NCI-H2227 treated with DMSO at 0.1 percent for 48 hours (cell line): ENCODE results near the gene PSMD14.
"Not testable (repeated sequence)": the region's sequence is repeated elsewhere in the genome, so short reads cannot be mapped to it uniquely, and the experiment has no call there.

Source experiments
- DNase-seq: peaks from one replicate; lab custom pipeline; 2025; lab: John Stamatoyannopoulos, UW

PSMD14 gene

DNA sequence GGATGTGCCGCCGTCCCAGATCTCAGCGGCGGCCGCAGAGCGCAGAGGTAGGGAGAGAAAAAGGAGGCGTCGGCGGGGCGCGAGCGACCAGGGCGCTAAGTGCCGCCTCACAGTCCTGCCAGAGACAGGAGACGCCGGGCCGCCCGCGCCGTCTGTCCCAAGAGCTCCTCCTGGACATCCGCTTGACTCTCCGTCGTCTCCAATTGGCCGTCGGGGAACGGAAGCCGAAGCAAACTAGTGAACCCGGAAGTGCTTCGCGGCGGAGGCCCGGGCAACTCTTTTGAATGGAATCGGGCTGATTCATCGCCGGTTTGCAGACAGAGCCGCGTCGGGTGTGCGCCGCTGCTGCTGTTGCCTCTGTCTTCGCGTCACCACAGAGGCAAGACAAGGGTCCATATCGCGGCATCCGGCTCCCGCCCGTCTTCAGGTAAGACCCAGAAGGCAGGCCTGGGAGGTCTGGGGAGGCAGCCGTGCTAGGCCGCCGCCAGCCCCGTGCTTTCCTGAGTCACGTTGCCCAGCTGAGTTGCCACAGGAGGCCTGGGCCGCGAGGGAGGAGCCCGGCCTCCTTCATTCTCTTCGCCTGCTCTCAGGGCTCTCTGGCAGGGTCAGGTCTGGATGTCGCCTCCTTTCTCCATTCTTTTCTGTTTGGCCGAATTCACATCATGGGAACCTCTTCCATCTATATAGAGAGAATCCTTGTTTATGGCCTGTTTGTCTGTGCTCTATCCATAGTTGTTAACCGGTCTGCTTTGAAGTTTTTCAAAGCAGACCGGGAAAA, at the start of gene PSMD14:
PSMD14 (plus strand) TSS at position 248 of the 778 bp plus-strand sequence. CDS start 10,401 bp downstream, outside the sequence.
- peak; percentile 97 for DNase-seq

DNA sequence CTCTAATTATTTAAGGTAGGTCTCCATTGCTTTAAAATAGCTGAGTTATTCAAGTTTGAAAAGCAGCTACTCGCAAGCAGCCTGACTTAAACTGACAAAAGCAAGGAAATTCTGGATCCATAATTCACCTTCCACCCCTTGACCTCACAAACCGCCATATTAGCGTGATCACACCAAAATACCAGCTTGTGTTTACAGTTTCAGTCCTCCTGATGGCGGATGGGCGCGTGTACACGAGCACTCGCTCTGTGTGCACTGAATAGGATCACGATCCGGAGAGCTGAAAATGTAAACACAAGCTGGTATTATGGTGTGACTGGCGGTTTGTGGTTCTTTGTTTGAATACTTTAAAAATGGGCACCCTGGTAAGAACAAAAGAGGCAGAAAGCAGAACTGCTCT, 42.4 kb upstream of the PSMD14 start:
- peak; percentile 29 for DNase-seq

DNA sequence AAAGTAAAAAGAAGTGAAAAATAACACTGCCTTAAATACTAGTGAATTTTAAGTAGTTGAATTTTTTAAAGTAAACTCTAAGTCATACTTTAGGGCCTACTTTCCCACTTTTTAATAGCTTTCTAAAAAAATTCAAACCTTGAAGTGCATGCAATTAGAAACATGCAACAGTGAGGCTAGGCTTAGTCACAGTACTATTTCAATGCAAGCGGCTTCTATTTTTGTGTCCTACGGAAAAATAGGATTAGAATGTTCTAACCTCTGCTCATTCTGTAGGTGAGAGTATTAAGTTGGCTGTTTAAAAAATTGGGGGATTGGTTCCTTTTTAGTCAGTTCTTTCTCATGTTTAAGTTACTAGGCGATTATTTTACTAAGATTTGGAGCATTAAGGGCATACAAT, 39.1 kb upstream of the PSMD14 start:
- DNase-seq: no peak

DNA sequence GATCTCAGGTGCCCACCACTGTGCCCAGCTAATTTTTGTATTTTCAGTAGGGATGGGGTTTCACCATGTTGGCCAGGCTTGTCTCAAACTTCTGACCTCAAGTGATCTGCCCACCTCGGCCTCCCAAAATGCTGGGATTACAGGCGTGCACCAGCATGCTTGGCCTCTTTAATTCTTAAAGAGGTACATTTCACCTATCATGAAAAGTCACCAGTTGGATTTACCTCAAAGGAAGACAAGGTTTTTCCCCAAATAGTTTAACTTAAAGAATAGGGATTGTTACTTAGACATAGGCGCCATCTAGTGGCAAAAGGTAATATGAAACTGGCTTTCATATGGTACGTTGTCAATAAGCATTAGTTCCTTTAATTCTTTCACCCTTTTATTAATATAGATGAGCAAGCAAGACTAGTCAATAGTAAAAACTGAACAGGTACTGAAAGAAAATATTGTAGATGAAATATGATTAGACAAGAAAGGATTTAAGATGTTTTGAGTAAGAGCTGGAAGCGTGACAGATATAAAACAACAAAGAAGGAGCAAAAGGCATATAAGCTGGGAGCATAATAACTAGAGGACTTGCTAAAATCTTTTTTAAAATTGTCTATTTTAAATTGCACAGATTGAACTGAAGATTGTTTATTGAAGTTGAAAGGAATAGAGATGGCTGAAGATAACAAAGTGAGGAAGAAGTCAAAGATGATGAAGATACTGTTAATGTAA, 35.0 kb upstream of the PSMD14 start:
- peak; percentile 56 for DNase-seq

DNA sequence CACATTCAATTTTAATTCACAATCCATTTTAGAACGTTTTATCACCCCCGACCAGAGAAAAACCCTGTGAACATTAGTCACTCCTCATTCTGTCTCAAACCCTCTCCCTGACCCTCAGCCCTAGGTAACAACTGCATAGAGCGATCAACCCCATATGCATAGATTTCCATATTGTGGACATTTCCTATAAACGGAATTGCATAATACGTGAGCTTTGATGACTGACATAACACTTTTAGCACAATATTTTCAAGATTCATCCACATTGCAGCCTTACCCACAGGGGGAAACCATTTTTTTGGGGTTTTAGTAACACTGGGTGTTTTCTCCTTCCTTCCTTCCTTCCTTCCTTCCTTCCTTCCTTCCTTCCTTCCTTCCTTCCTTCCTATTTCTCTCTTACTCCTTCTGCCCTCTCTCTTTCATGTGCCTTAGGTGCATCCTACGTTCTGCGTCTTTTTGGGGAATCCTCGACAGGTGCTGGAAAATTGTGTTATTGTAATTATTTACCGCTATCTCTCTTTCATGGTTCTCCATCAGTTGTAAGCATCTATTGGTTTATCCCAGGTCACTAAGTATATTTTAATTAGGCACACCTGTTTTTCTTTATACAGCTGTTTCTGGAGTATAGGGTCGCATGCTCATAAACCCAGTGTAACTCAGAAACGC, 29.5 kb upstream of the PSMD14 start:
- not testable (repeated sequence) for DNase-seq

DNA sequence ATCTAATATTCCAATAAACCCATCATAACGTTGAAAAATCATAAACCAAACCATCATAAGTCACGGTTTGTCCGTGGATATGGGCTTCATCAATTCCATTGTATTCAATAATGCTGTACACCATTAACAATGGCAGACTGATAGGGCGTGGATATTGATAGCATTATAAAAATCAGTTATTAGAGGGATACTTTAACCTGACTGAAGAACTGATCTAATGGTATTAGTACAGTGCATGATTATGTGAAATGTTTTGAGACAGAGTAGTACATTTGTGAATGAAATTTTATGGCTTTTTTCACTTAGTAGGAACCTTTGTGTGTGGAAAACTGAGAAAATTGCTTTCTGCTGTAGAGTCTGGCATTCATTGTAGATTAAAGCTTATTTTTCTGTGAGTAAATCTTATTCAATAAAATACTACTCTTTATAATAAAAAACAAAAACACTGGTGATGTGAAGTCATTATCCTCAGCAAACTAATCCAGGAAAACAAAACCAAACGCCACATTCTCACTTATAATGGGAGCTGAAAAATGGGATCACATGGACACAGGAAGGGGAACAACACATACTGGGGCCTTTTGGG, 28.9 kb upstream of the PSMD14 start:
- DNase-seq: not testable (repeated sequence)

DNA sequence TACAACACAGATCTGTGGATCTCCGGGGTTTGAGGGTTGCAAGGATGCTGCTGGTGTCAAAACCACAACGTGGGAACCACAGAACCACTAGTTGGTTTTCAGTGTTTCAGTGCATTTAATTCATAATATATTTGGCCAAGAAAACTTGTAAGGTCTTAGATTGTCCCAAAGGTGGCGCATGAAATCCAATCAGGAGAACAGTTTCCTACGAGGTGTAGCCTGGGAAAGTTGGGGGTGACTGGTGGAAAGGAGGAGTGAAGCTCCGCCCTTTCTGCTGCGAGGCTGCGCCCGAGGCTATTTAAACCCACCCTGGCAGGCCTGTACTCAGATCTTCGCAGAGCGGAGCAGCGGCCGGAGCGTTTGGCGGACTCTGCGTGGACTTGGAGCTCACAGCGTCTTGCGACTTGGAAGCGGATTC, 27.3 kb upstream of the PSMD14 start:
- DNase-seq: not testable (repeated sequence)

DNA sequence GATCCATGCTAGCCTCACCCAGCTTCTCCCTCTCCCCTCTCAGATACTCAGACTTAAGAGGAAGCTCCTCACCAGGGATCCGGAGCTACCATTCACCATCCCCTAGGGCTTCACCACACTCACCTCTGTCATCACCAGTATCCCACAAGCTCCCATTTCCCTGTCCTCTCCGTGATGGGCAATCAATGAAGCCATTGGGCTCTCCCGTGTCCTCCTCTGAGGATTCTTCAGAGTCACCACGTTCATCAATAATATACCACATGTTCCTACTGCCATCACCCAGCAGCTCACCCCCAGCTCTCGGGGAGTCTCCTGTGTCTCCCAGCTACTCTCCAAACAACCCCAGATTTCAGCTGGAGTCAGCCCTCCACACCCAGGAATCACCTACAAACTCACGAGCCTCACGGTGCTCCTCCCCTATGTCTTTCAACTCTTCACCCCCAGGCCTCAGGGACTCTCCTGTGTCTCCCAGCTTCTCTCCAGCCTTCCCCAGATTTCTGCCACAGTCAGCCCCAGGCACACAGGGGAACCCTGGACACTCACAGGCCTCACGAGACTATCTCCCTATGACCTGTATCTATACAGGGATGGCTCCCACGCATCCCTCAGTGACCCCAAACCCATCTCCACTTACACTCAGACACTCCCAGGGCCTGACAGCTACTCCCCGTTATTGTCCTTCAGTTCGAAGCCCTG, 26.5 kb upstream of the PSMD14 start:
- not testable (repeated sequence) for DNase-seq

DNA sequence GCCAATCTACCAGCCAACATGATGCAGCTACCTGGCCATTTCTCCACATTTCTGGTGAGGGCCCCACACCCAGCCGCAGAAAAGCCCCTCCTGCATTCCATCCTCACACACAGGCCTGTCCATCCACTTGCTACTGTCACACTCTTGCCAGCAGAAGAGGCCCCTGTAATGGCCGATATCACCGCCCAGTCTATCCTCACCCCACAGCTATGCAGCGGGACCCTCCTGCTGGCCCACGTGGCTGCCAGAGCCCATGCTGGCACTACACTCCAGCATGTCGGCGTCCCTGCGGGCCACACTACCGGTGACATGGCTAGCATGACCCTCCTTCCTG, 25.9 kb upstream of the PSMD14 start:
- DNase-seq: not testable (repeated sequence)

DNA sequence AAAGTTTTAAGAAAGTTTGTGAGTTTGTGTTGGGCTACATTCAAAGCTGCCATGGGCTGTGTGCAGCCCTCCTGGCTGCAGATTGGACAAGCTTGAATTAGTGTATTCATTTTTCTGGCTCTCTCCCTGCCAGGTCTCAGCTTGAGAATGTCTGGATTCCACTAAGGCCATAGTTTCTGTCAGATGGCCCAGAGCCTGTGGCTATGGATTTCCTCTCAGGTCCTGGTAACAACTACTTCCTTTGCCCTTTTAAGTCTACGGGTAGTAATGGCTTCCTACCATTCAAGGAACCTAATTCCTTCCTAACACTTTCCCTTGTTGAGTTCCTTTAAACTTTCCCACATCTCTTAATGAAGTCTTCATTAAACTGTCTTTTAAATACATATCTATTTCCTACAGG, 24.3 kb upstream of the PSMD14 start:
- DNase-seq: no peak

DNA sequence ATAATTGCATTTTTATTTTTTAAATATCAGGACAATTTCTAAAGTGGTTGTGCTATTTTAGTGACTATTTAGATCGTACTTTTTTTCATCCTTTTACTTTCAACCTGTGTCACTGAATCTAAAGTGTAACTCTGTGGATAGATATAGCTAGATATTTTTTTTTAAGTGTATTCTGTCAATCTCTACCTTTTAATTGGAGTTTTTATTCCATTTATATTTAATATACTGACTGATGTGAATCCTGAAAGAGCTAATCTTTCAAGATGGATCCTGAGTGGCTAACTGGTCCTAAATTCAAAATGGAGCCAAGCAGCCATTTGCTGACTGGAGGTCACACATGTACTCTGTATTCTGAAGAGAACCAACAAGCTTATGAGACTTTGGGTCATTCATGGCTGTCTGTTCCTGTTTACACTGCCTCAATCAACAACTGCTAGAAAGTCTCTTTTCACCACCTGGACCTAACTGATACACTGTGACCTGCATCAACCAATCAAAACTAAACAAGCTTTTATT, 4.6 kb upstream of the PSMD14 start:
- no peak for DNase-seq

DNA sequence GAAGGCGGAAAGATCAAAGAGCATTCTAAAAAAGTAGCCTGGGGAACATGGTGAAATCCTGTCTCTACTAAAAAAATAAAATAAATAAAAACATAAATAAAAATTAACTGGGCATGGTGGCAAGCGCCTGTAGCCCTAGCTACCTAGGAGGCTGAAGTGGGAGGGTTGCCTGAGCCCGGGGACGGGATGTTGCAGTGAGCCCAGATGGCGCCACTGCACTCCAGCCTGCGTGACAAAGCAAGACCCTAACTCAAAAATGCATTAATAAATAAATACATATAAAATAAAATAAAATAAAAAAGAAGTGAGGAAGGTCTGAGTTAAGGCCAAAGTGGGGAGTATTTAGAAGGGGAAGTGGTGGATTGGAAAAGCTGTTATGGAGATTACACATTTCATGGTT, 1.3 kb upstream of the PSMD14 start:
- peak; percentile 16 for DNase-seq

DNA sequence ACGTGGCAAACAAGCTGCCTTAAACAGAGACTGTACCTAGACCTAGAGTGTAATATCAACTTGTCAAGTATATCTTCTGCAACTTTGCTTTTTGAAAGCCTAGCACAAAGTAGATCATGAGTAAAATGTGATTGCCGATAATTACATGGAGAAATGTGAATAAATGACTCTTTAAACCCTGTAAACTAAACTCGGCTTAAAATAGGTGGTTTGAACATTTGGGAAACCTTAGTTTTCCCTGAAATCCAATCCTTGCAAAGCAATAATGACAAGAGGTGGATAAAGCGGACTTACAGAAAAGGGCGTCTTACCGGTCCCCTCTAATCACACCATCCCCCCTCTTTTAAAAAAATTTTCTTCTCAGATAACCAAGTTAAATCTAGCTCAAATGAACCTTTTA, 549 bp upstream of the PSMD14 start:
- DNase-seq: peak; percentile 66

DNA sequence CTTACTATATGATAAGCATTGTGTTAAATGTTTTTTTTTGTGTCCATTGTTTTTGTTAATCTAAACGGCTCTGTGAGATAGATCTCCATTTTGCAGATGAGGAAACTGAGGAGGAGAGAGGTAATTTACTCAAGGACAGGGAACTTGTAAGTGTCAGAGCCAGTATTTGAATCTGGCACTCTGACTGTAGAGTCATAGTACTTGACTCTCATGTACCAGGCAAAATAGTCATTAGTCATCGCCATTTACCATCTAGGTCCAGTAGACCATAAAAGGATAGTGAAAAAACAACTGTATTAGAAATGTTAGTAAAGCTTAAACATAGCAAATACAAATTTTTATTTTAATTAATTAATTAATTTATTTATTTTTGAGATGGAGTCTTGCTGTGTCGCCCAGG, 4.8 kb downstream of the PSMD14 start:
- no peak for DNase-seq

DNA sequence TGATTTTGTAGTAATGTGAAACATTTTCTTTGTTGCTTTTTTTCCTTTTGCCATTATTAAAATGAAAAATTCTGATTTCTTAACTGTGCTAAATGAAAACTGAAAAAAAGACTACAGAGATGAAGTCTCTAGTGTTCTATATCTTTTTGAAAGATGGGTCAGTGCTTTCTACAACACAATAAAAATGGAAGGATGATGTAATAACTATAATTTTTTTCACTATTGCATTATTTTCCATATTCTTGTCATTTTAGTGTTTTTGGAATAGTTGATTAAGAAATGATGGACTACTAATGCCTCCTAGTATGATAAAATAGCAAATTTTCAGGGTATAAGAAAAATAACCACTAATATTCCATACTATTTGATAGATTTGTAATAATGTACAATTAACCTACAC, 7.2 kb downstream of the PSMD14 start:
- no peak for DNase-seq

DNA sequence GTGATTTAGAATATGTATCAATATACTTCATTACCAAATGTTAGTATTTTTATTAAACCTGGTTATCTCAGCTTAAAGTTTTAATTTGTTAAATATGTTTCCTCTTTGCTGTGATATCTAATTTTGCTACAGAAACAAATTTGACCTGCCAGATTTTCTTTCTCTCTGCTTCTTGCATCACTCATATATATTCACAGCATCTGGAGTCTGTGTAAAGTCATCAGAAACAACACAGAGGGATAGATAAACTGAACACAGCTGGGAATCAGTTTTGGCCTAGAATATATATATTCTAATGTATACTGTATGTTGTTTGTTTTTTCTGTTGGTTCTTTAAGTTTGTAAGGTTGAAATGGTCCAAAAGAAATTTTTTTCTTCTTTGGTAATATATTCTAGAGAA, 8.5 kb downstream of the PSMD14 start:
- no peak for DNase-seq

DNA sequence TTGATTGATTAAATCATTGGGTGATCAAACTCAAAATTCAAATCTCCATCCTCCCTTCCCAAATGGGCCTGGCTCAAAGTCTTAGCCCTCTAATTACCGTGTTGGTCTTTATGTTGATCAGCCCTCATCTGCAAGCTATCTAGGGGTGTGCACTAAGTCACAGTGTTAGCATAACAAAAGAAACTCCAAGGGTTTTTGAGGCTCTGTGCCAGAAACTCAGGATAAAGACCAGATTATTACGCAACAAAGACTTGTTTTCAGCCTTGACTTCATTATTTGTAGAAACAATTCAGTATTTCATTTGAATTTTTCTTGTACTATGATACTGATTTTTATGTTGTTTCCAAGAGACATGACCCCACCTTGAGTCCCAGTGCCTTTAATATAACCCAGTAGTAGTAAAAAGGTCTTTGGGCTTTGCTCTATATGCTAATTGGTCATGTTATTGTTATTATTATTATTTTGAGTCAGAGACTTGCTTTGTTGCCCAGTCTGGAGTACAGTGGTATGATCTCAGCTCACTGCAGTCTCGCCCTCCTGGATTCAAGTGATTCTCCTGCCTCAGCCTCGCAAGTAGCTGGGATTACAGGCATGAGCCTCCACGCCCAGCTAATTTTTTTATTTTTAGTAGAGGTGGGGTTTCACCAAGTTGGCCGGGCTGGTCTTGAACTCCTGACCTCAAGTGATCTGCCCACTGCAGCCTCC, 13.9 kb downstream of the PSMD14 start:
- DNase-seq: no peak

DNA sequence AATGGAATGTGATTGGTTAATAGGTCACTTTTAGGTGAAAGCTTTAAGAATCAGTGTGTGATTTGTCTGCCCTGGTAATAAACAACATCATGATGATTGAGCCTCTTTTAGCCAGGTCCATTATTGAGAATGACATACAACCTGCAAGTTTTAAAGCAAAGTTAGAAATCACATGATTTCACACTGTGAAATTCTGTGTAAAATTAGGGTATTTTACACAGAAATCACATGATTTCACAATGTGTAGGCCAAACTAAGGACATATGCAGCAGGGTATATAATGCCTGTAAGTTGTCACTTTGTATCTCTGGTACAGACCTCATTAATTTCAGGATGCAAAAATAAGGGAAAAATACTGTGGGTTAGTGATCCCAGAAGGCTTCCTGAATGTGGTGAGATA, 16.7 kb downstream of the PSMD14 start:
- DNase-seq: no peak

DNA sequence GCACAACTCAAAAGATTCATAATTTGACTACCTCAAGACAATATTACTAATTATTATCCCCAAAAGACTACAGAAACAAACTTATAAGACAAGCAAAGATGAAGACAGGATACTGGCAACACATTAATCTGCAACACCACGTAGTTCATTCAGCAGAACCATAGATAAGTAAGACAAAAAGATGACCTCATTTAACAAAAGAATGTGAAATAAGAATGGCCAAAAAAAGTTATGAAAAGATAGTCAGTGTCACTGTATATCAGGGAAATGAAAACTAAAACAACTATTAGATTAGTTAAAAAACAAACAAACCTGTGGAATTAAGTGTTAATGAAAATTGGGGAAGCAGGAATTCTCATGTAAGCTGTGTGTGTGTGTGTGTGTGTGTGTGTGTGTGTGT, 19.4 kb downstream of the PSMD14 start:
- no peak for DNase-seq

DNA sequence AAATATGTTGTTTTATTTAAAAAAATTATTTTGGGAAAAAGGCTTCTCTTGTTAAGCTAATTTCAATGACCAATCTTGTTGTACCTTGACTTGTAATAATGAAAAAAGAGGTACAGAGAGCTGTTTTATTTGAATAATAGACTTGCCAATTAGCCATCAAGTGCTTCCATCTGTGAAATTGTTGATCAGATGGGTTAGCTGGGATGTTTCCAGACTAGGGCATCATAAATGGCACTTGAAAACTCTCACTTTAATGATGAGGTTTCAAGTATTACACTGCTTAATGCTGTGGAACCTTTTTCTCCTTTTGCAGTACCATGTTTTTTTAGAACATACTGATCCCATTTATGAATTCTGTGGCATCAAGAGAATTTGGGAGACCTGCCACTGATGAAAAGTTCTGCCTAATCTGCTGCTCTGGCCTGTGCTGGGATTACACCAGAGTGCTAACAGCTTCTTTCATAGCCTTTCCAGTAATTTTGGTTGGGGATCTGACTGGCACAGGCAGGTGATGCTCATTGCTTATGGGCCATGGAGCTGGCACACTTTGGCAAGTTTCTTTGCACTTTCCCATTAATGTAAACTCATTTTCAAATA, 24.2 kb downstream of the PSMD14 start:
- DNase-seq: no peak

DNA sequence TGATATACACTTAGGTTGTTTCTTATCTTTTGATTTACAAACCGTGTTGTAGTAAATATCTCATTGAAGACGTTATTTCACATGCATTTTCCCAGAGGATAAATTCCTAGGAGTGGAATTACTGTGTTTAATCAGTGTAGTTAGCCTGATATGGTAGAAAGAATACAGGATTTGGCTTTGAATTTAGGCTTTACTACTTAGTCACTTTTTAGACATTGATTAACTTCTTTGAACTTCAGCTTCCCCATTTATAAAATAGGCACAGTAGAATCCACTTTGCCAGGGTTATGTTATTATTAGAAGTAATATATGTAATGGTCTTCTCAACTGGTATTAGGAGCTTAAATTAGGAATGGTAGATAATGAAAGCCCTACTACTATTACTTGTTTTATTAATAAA, 27.4 kb downstream of the PSMD14 start:
- no peak for DNase-seq
